KMS-11 (cell line): ENCODE results near the gene TANGO6.

Experiments
- H2AFZ ChIP-seq: fragments of 200-600 bp; sonication (generic); 2 replicates; pipeline ENCODE4 v1.6.1; 2016; ENCODE audit warnings: antibody characterized with exemption, mixed run types, low read depth
- H3K27ac ChIP-seq: fragments of 200-600 bp; sonication (generic); 2 replicates; pipeline ENCODE4 v1.6.1; 2016; ENCODE audit warnings: mild to moderate bottlenecking, mixed run types
- H3K27me3 ChIP-seq: fragments of 200-600 bp; sonication (generic); 2 replicates; pipeline ENCODE4 v1.6.1; 2017; ENCODE audit warnings: mild to moderate bottlenecking, low read depth, mixed run types, moderate library complexity; ENCODE audit not compliant: insufficient read depth
- H3K36me3 ChIP-seq: fragments of 200-600 bp; sonication (generic); 2 replicates; pipeline ENCODE4 v1.6.1; 2017; ENCODE audit warnings: mild to moderate bottlenecking, mixed run types; ENCODE audit not compliant: insufficient read depth
- H3K4me1 ChIP-seq: fragments of 200-600 bp; sonication (generic); 2 replicates; pipeline ENCODE4 v1.6.1; 2016; ENCODE audit warnings: mild to moderate bottlenecking, low read depth, mixed run types; ENCODE audit not compliant: poor library complexity, severe bottlenecking
- H3K4me2 ChIP-seq: fragments of 200-600 bp; sonication (generic); 2 replicates; pipeline ENCODE4 v1.7.0; 2016; ENCODE audit warnings: mild to moderate bottlenecking, mixed run types
- H3K4me3 ChIP-seq: fragments of 200-600 bp; sonication (generic); IDR thresholded peaks from 2 replicates; pipeline ENCODE4 v1.6.1; 2017; ENCODE audit warnings: low read depth, low read length, mixed read lengths; ENCODE audit not compliant: insufficient read depth
- H3K79me2 ChIP-seq: fragments of 200-600 bp; sonication (generic); 2 replicates; pipeline ENCODE4 v1.6.1; 2016; ENCODE audit warnings: low read depth, mixed run types; ENCODE audit not compliant: insufficient read depth
- H3K9ac ChIP-seq: fragments of 200-600 bp; sonication (generic); 2 replicates; pipeline ENCODE4 v1.6.1; 2016; ENCODE audit warnings: mild to moderate bottlenecking, mixed run types
- H4K20me1 ChIP-seq: fragments of 200-600 bp; sonication (generic); 2 replicates; pipeline ENCODE4 v1.6.1; 2016; ENCODE audit warnings: mild to moderate bottlenecking, mixed run types; ENCODE audit not compliant: insufficient read depth
- TF ChIP-seq, protein P1 (sequence below): fragments of 200-600 bp; sonication (generic); conservative IDR thresholded peaks from 2 replicates; pipeline ENCODE4 v1.6.1; 2017; ENCODE audit warnings: low read depth, mild to moderate bottlenecking, antibody characterized with exemption, low read length, moderate library complexity, mixed read lengths

Gene TANGO6

DNA sequence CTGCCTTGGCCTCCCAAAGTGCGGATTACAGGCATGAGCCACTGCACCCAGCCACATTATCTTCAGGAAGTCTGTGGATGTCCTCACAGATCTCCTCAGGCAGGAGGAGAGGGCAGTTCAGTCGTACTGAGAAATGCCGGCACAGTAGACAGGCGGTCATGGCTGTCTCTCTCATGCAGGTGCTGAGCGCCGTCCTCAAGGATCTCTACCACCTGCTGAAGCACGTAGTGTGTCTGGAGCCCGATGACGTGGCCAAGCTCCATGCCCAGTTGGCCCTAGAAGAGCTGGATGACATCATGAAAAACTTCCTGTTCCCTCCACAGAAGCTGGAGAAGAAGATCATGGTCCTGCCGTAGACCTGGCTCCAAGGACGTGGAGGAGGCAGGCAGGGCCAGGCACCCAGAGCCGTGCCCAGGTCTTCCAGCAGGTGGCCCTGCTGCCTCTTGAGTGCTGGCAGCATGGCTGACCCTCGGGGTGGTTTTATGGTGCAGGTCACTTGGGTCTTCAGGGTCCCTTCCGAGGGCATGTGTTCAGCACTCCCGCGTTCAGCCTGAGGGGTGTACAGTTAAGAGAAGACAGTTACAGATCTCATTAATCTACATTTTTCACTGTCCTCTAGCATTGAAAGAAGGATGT, 240.1 kb downstream of the TANGO6 start:
- TF ChIP-seq, protein P1, sequence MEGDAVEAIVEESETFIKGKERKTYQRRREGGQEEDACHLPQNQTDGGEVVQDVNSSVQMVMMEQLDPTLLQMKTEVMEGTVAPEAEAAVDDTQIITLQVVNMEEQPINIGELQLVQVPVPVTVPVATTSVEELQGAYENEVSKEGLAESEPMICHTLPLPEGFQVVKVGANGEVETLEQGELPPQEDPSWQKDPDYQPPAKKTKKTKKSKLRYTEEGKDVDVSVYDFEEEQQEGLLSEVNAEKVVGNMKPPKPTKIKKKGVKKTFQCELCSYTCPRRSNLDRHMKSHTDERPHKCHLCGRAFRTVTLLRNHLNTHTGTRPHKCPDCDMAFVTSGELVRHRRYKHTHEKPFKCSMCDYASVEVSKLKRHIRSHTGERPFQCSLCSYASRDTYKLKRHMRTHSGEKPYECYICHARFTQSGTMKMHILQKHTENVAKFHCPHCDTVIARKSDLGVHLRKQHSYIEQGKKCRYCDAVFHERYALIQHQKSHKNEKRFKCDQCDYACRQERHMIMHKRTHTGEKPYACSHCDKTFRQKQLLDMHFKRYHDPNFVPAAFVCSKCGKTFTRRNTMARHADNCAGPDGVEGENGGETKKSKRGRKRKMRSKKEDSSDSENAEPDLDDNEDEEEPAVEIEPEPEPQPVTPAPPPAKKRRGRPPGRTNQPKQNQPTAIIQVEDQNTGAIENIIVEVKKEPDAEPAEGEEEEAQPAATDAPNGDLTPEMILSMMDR = 0 out of 2 replicates have a peak, but pooled peaks have one; percentile 16
- no peaks in the 10 kb centered on the region for H4K20me1 ChIP-seq
- H3K4me2 ChIP-seq = no peak overlapping the region

DNA sequence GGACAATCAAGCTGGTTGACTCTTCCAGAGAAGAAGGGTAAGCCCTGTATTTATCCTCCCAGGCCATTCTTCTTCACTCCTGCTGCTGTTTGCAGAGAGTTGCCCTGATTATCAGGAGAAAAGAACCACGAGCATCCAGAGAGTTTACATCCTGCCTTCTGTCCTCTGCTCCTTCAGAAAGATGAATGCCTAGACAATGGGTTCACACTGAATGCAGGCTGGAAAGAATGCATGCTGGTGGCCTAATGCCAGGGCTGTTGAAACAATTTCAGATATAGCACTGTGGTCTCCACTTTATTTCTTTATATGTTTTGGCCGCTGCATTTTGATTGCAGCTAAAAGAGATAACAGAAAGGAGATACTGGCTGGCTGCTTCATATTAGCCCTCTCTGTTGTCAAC, 241.0 kb downstream of the TANGO6 start:
- TF ChIP-seq, protein P1 = no peak
- Histone ChIP-seq H3K27ac (no peak overlapping the region), H3K27me3 (no peaks in the 10 kb centered on the region), H3K36me3 (no peaks in the 10 kb centered on the region), H3K4me1 (peaks cover 16% of the 10 kb centered on the region), H3K4me2 (no peak overlapping the region), H4K20me1 (no peaks in the 10 kb centered on the region), H3K9ac (no peak overlapping the region), H2AFZ (no peak overlapping the region), H3K4me3 (no peak overlapping the region), H3K79me2 (no peaks in the 10 kb centered on the region)

More for the DNA sequence above, 240.1 kb downstream of the TANGO6 start:
- Histone ChIP-seq H3K4me1 (peaks cover 7% of the 10 kb centered on the region), H3K27ac (no peak overlapping the region), H3K27me3 (no peaks in the 10 kb centered on the region), H3K4me3 (no peak overlapping the region), H2AFZ (no peak overlapping the region), H3K9ac (no peak overlapping the region), H3K36me3 (no peaks in the 10 kb centered on the region), H3K79me2 (no peaks in the 10 kb centered on the region)

DNA sequence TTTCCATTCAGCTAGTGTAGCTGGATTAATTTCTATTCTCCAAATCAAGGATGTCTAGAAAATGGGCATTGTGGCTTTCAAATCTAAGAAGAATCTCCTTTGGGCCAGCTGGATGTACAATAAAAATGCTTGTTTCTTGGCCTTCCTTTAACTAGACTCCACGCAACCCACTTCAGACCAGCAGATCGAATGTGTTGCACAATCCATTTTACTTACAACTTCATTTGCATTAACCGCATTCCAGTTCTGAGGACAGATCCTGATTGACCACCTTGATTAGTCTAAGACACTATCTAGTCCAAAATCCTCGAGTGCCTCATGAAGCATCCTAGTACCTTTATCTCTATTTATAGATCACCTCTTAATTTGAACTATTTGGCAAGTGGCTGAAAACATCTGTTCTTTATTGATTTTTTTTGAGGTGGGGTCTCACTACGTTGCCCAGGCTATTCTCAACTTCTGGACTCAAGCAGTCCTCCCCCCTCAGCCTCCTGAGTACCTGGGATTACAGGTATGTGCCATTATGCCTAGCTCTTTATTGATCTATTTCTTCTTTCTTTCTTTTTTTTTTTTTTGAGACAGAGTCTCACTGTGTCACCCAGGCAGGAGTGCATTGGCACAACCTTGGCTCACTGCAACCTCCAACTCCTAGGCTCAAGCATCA, 241.8 kb downstream of the TANGO6 start:
- TF ChIP-seq, protein P1 = no peak
- no peak overlapping the region for H3K4me3 ChIP-seq
- no peaks in the 10 kb centered on the region for H3K79me2 ChIP-seq
- peaks cover 24% of the 10 kb centered on the region for H3K4me1 ChIP-seq
- no peaks in the 10 kb centered on the region for H3K27me3 ChIP-seq
- H4K20me1 ChIP-seq = no peaks in the 10 kb centered on the region
- no peak overlapping the region for H3K27ac ChIP-seq
- no peak overlapping the region for H2AFZ ChIP-seq
- H3K36me3 ChIP-seq = no peaks in the 10 kb centered on the region
- no peak overlapping the region for H3K4me2 ChIP-seq
- no peak overlapping the region for H3K9ac ChIP-seq

DNA sequence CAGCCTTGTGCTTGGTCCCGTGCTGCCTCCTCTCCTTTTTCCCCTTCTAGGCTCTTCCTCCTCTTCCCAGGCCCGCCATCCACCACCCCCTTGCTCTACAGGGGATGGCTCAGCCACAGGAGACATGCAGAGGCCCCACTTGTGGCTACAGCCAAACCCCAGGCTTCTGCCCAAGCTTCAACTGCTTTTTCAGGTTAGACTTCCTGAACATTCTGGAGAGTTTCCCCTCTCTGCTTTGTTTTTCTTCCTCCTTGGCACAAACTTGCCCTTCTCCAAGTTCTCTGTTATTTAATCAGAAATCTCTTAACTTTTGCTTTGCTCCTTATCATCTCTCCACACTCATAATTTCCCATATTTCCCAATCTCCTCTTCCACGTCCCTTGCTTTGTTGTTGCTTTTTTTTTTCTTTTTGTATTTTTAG, 243.8 kb downstream of the TANGO6 start:
- Histone ChIP-seq H3K27ac (no peak overlapping the region), H2AFZ (no peak overlapping the region)

More for the DNA sequence above, 243.8 kb downstream of the TANGO6 start:
- Histone ChIP-seq H3K4me2 (no peak overlapping the region), H3K4me1 (peaks cover 24% of the 10 kb centered on the region), H3K36me3 (no peaks in the 10 kb centered on the region), H3K79me2 (no peaks in the 10 kb centered on the region), H4K20me1 (no peaks in the 10 kb centered on the region), H3K9ac (no peak overlapping the region), H3K4me3 (no peak overlapping the region), H3K27me3 (no peaks in the 10 kb centered on the region)
- TF ChIP-seq, protein P1 = no peak
